H4 (cell line): Measurements from ENCODE around the gene TNK1. TPM values are rescaled to one million over a fixed set of nuclear protein-coding genes. Genes with fewer than 3 reads are reported as not detected.

Source experiments
- DNase-seq: peaks from one replicate; pipeline ENCODE4 v3.0.0-alpha.2; 2015; ENCODE audit warnings: low spot score
- total RNA-seq: library from RNA; depleted of rRNA; stranded (reverse); fragments of >200 nt; shearing (Covaris generic); gene quantifications from 2 replicates; pipeline ENCODE4 v1.2.3, GENCODE V29; 2014

Gene TNK1
- total RNA-seq, 1 experiment from 2014 or later, result not detected

- DNase-seq, result no peak
These were observed 29.9 kb downstream of the TNK1 start for GRCh38 chr17:7410634-7411426.

GRCh38 chr17:7411427-7411750 lies 30.5 kb downstream of the TNK1 start:
- DNase-seq, result no peak

- DNase-seq, result no peak
These were observed 32.6 kb downstream of the TNK1 start for GRCh38 chr17:7413346-7413985.

GRCh38 chr17:7414837-7415236 lies 33.9 kb downstream of the TNK1 start:
- DNase-seq, result no peak

- DNase-seq, result no peak
These were observed 34.9 kb downstream of the TNK1 start for GRCh38 chr17:7415784-7416183.

GRCh38 chr17:7416323-7416722 lies 35.4 kb downstream of the TNK1 start:
- no peak for DNase-seq

- no peak for DNase-seq
These were observed 36.3 kb downstream of the TNK1 start for GRCh38 chr17:7417056-7417655.

GRCh38 chr17:7418472-7419152 lies 37.7 kb downstream of the TNK1 start:
- no peak for DNase-seq

GRCh38 chr17:7419819-7420610 lies 39.1 kb downstream of the TNK1 start, which contains the start of gene SPEM1:
SPEM1 (plus strand) TSS chr17:7420324; CDS start chr17:7420385, 61 bp downstream.
- DNase-seq, result no peak

GRCh38 chr17:7421186-7421585 lies 40.3 kb downstream of the TNK1 start:
- DNase-seq, result no peak

GRCh38 chr17:7423679-7424078 lies 42.8 kb downstream of the TNK1 start:
- DNase-seq, result no peak

GRCh38 chr17:7425316-7425715 lies 44.4 kb downstream of the TNK1 start, which contains the start of gene SPEM2:
SPEM2 (plus strand) TSS chr17:7425616; CDS start chr17:7425689, 73 bp downstream.
- DNase-seq, result no peak

GRCh38 chr17:7425756-7426155 lies 44.9 kb downstream of the TNK1 start:
- DNase-seq, result no peak

- no peak for DNase-seq
These were observed 45.4 kb downstream of the TNK1 start for GRCh38 chr17:7426203-7426863.

GRCh38 chr17:7426896-7427489 lies 46.1 kb downstream of the TNK1 start:
- DNase-seq, result no peak

- DNase-seq, result no peak
These were observed 46.7 kb downstream of the TNK1 start for GRCh38 chr17:7427549-7427948.

GRCh38 chr17:7428557-7428956 lies 47.7 kb downstream of the TNK1 start, which contains the start of gene SPEM3:
SPEM3 (plus strand) TSS chr17:7428857; CDS start chr17:7428903, 46 bp downstream.
- DNase-seq, result no peak

GRCh38 chr17:7429722-7430121 lies 48.8 kb downstream of the TNK1 start:
- no peak for DNase-seq

- DNase-seq, result no peak
These were observed 50.3 kb downstream of the TNK1 start for GRCh38 chr17:7431231-7431630.

GRCh38 chr17:7432296-7432695 lies 51.4 kb downstream of the TNK1 start:
- no peak for DNase-seq
